ENCODE results near the gene GRHL3. TPM values are rescaled to one million over a fixed set of nuclear protein-coding genes. Genes with fewer than 3 reads are reported as not detected.

The GRHL3 gene
- total RNA-seq, 4 donors from 2014 or later, result 0.11 to 0.27 TPM; not detected in 2

- 93 to 97% methylated on average over 8 of the region's 8 CpGs for WGBS, 2 donors
- peaks cover 0 to 3% of the 10 kb centered on the region in 2 donors for H3K36me3 ChIP-seq
- TF ChIP-seq POLR2A (IDR thresholded peaks at IDR 0.05) (no peak), CTCF (IDR thresholded peaks at IDR 0.05) (no peak)
- intact Hi-C loops (cut with DNase I), result no loop called here
- no peaks in the 10 kb centered on the region for H3K27me3 ChIP-seq
- peaks cover 30 to 37% of the 10 kb centered on the region in 2 donors for H3K4me1 ChIP-seq
- H3K9me3 ChIP-seq, result no peaks in the 10 kb centered on the region
- no peak for DNase-seq
- H3K27ac ChIP-seq, result no peak overlapping the region
- no peak overlapping the region for H3K4me3 ChIP-seq (replicated peaks in 1 of 3)
Observed at GRCh38 chr1:24382165-24382577, 63.0 kb downstream of the GRHL3 start.

- no peaks in the 10 kb centered on the region for H3K9me3 ChIP-seq
- TF ChIP-seq POLR2A (IDR thresholded peaks at IDR 0.05) (no peak), CTCF (IDR thresholded peaks at IDR 0.05) (no peak)
- peak overlapping the region; percentile 46 to 78 (median 63) for H3K27ac ChIP-seq
- no peaks in the 10 kb centered on the region for H3K27me3 ChIP-seq
- peaks cover 30 to 40% of the 10 kb centered on the region in 2 donors for H3K4me1 ChIP-seq
- DNase-seq, result no peak
- peaks cover 0 to 3% of the 10 kb centered on the region in 2 donors for H3K36me3 ChIP-seq
- intact Hi-C loops (cut with DNase I), result no loop called here
- WGBS, 2 donors, result 68 to 84% methylated on average over 2 of the region's 2 CpGs
- H3K4me3 ChIP-seq (replicated peaks in 1 of 3), result no peak overlapping the region
Observed at GRCh38 chr1:24383381-24383940, 64.3 kb downstream of the GRHL3 start.

GRCh38 chr1:24384251-24385090 is 65.3 kb downstream of the GRHL3 start:
- TF ChIP-seq POLR2A (IDR thresholded peaks at IDR 0.05), result no peak
- TF ChIP-seq CTCF (IDR thresholded peaks at IDR 0.05), result no peak
- peaks cover 30 to 40% of the 10 kb centered on the region in 2 donors for H3K4me1 ChIP-seq
- H3K27ac ChIP-seq, result peak overlapping the region; percentile 46 to 78 (median 63)
- 38 to 60% methylated on average over 13 of the region's 13 CpGs for WGBS, 2 donors
- intact Hi-C loops (cut with DNase I), result no loop called here
- H3K9me3 ChIP-seq, result no peaks in the 10 kb centered on the region
- H3K4me3 ChIP-seq (replicated peaks in 1 of 3), result no peak overlapping the region
- H3K27me3 ChIP-seq, result no peaks in the 10 kb centered on the region
- H3K36me3 ChIP-seq, result no peaks in the 10 kb centered on the region
- peak; percentile 74 to 81 for DNase-seq

- TF ChIP-seq CTCF (IDR thresholded peaks at IDR 0.05), result peak in 4 of 6 experiments; percentile 13 to 26 (median 20)
- no peak for TF ChIP-seq POLR2A (IDR thresholded peaks at IDR 0.05)
- 92% methylated on average over 12 of the region's 12 CpGs for WGBS, 2 donors
- Histone ChIP-seq H3K4me1 (peaks cover 30 to 40% of the 10 kb centered on the region in 2 donors), H3K9me3 (no peaks in the 10 kb centered on the region), H3K27me3 (no peaks in the 10 kb centered on the region), H3K36me3 (no peaks in the 10 kb centered on the region), H3K27ac (peak overlapping the region; percentile 6 to 78 (median 63)), H3K4me3 (replicated peaks in 1 of 3) (no peak overlapping the region)
- no peak for DNase-seq
- intact Hi-C loops (cut with DNase I), result no loop called here
Observed at GRCh38 chr1:24385160-24385940, 66.2 kb downstream of the GRHL3 start.

All from thyroid gland (tissue), 4 donors.